Choroid plexus epithelial cell (primary cell): Measurements from ENCODE around the gene HPCA.

Experiments
- DNase-seq: peaks from one replicate; pipeline ENCODE4 v3.0.0-alpha.2; 2010; ENCODE audit warnings: low read depth
- H3K4me3 ChIP-seq: 2 replicates; pipeline ENCODE4 v1.5.1; 2011; ENCODE audit warnings: low read depth, mild to moderate bottlenecking, control low read depth, low read length, moderate library complexity
- TF ChIP-seq, protein P1 (sequence below): conservative IDR thresholded peaks from 2 replicates; pipeline ENCODE4 v1.5.1; 2011; ENCODE audit warnings: low read depth, mild to moderate bottlenecking, control low read depth, inconsistent platforms, low read length, moderate library complexity

Gene HPCA

DNA sequence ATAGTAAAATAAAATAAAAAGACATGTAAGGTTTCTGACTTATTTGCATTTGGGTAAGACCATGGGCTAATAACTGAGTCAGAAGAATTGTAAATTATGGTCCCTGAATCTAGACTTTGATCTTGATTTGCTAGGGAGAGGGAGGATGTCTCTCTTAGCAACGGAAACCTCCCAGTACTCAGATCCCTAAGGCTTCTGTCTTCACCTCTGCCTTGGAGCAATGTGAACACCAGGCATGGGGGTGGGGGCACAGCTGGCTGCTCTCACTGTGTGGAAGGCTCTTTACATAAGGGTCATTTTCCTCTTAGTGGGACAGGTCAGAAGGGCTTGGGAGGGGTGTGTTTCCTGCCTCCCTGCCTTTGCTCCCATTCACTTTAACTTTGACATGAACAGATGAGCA lies 31.9 kb downstream of the HPCA start:
- H3K4me3 ChIP-seq = no peak overlapping the region
- TF ChIP-seq, protein P1, sequence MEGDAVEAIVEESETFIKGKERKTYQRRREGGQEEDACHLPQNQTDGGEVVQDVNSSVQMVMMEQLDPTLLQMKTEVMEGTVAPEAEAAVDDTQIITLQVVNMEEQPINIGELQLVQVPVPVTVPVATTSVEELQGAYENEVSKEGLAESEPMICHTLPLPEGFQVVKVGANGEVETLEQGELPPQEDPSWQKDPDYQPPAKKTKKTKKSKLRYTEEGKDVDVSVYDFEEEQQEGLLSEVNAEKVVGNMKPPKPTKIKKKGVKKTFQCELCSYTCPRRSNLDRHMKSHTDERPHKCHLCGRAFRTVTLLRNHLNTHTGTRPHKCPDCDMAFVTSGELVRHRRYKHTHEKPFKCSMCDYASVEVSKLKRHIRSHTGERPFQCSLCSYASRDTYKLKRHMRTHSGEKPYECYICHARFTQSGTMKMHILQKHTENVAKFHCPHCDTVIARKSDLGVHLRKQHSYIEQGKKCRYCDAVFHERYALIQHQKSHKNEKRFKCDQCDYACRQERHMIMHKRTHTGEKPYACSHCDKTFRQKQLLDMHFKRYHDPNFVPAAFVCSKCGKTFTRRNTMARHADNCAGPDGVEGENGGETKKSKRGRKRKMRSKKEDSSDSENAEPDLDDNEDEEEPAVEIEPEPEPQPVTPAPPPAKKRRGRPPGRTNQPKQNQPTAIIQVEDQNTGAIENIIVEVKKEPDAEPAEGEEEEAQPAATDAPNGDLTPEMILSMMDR = no peak
- DNase-seq = no peak

DNA sequence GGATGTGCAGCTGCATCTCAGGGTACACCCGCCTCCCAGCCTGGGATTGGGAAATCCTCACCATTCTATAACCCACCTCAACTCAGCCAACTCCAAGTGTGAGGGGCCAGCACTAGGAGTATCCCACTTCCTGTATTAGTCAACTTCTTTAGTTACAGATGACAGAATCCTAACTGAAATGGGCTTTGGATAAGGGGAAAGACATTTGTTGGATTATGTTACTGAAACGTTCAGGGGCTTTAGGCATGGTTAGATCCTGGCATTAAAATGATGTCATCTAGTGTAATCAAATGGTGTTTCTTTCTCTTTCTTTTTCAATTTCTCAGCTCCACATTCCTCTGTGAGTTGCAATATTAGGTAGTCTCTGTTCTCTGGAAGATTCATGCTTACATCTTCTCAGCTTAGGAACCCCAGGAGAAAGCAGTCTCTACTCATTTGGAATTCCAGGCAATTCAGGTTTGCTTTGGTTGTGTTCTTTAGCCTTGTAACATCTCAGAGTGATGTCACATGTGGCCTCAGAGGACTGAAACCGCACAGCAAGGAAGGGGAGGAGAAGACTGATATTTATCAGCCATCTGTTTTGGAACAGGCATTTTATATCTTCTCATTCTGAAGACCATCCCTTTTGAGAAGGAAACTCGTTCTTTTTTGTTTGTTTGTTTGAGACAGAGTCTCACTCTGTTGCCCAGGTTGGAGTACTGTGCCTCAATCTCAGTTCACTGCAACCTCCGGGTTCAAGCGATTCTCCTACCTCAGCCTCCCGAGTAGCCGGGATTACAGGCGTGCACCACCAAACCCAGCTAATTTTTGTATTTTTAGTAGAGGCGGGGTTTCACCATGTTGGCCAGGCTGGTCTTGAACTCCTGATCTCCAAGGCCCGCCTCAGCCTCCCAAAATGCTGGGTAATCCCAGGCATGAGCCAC lies 33.8 kb downstream of the HPCA start:
- TF ChIP-seq, protein P1 = no peak
- peak; percentile 64 for DNase-seq
- no peak overlapping the region for H3K4me3 ChIP-seq

DNA sequence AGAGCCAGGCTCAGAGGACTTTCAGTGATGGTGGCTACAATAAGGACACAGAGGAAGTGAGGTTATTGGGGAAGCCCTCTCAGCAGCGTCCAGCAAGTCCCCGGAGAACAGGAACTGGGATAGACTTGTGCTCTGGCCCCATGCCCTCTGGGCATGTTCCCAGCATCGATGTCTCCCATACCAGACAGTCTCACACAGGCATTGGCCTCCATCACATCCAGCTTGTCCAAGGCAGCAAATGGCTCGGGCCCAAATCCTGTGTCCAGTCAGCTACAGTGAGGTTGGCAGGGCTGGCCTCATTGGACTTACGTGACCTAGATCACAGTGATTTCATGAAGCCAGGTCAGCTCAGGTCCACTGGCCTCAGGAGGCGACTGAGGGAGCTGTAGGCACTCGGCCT lies 34.5 kb downstream of the HPCA start:
- no peak overlapping the region for H3K4me3 ChIP-seq
- DNase-seq = no peak
- TF ChIP-seq, protein P1 = no peak

DNA sequence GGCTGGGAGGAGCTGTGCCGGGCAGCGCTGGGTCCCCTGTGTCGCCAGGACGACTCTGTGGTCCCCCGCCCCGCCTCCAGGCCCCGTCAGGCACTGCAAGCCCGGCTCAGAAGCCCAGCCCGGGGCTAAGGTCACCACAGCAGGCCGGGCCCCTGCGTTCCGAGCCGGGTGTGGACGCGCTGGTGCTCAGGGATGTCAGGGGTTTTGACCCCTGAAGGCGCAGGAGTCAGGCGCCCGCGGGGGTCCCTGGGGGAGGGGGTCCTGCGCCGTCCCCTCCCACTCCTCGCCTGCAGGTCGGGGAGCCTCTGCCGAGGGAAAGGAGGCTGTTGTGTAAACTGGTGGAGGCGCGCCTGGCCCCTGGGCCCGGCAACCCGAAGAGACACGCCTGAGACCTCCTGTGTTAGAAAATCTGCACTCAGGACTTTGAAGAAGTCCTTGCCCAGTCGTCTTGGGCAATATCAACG lies 38.6 kb downstream of the HPCA start:
- peak overlapping the region; percentile 22 for H3K4me3 ChIP-seq
- DNase-seq = no peak
- TF ChIP-seq, protein P1 = no peak

DNA sequence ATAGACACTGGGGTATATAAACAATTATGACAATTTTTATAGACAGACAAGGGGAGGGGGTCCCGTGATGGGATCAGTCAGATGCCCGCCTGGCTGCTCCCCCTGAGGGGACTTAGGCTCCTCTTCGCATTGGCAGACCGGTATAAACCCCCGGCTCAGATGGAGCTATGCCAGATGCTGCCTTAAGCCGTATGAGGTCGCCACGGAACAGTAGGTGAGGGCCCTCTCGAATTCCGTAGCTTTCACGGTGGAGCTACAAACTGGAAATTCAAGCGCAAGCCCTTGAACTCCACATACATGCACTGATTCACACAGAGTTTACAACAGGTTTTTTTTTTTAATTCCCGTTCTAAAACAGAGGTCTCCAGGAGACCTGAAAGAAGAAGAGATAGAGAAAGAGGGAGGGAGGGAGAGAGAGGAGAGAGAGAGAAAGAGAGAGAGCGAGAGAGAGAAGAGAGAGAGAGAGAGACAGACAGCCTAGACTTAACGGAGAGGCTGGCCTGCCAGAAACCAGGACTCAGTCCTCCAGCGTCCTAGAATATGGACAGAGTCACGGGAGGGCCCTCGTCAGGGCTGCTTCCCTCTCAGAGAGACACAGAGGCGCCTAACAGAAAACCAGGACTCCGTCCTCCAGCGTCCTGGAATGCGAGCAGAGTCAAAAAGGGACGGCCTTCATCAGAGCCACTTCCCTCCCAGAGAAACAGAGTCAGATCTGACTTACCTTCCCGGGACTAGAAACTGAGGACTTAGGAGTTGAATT lies 39.3 kb downstream of the HPCA start:
- peak; percentile 46 for DNase-seq
- TF ChIP-seq, protein P1 = peak; percentile 21
- peak overlapping the region; percentile 28 for H3K4me3 ChIP-seq

DNA sequence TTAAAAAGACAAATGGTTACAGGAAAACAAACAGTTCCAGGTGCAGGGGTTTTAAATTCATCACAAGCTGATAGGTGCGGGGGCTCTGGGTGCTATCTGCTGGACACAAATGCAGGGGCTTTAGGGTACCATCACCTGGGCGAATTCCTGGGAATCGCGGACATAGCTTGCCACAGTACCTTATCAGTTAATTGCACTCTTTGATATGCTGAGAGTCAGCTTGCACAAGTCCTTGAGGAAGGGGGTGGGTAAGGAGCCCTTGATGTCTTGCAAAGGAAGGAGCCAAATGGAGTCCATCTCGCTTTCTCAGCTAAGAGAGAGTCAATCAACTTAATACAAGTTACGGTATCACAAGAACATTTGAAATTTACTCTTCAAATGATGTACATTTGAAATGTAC lies 40.3 kb downstream of the HPCA start:
- H3K4me3 ChIP-seq = no peak overlapping the region
- TF ChIP-seq, protein P1 = no peak
- DNase-seq = no peak
